Endothelial cell of umbilical vein (primary cell): ENCODE results near the gene GTF2IRD1.

Experiments
- CTCF ChIP-seq, 2 donors: IDR thresholded peaks; 1 replicate in 1 of 2; 2 replicates in 1 of 2; pipeline ENCODE4 v1.5.1; 2011; ENCODE audit warnings: low read length in 2 of 2, mild to moderate bottlenecking in 2 of 2, moderate library complexity in 2 of 2, control low read depth in 1 of 2, inconsistent platforms in 1 of 2, low read depth in 1 of 2; ENCODE audit not compliant: insufficient read depth in 1 of 2; ENCODE audit errors: extremely low read depth in 1 of 2
- MAX ChIP-seq: IDR thresholded peaks from 2 replicates; pipeline ENCODE4 v1.6.1; 2011; ENCODE audit not compliant: insufficient read depth, insufficient read length
- POLR2A ChIP-seq: IDR thresholded peaks from 2 replicates; pipeline ENCODE4 v1.6.1; 2012; ENCODE audit warnings: low read depth, mild to moderate bottlenecking, control low read depth, low read length
- POLR2AphosphoS5 ChIP-seq: IDR thresholded peaks from 2 replicates; pipeline ENCODE4 v1.6.1; 2012; ENCODE audit warnings: low read depth, mild to moderate bottlenecking, control low read depth, low read length, moderate library complexity; ENCODE audit not compliant: insufficient read depth

GRCh38 chr7:74632505-74632904, 178.8 kb downstream of the GTF2IRD1 start:
- no peak for TF ChIP-seq POLR2A
- TF ChIP-seq CTCF (IDR thresholded peaks at IDR 0.05; ENCODE audit: extremely low read depth in 1 of 2, insufficient read depth in 1 of 2, low read depth in 1 of 2, low read length in 2 of 2), result no peak
- no peak for TF ChIP-seq MAX
- TF ChIP-seq POLR2AphosphoS5, result no peak
